ENCODE results near the gene MR1.
"Not testable (repeated sequence)": the region's sequence is repeated elsewhere in the genome, so short reads cannot be mapped to it uniquely, and the experiment has no call there.

The MR1 gene

GRCh38 chr1:181018901-181019681, 14.7 kb upstream of the MR1 start:
- Mint-ChIP-seq H3K36me3 (ENCODE audit: low read depth) (peaks cover 38% of the 10 kb centered on the region), H3K4me3 (peak overlapping the region; percentile 53), H3K27ac (peak overlapping the region; percentile 75), H3K9me3 (no peaks in the 10 kb centered on the region), H3K27me3 (no peaks in the 10 kb centered on the region), H3K4me1 (ENCODE audit: low read depth) (peaks cover 41% of the 10 kb centered on the region)
- no peak for DNase-seq

GRCh38 chr1:181021159-181021558, 12.6 kb upstream of the MR1 start:
- Mint-ChIP-seq H3K4me1 (ENCODE audit: low read depth) (peaks cover 41% of the 10 kb centered on the region), H3K36me3 (ENCODE audit: low read depth) (peaks cover 38% of the 10 kb centered on the region)

GRCh38 chr1:181021811-181022434, 11.9 kb upstream of the MR1 start:
- Mint-ChIP-seq H3K4me1 (ENCODE audit: low read depth) (peaks cover 41% of the 10 kb centered on the region), H3K9me3 (no peaks in the 10 kb centered on the region), H3K36me3 (ENCODE audit: low read depth) (peaks cover 38% of the 10 kb centered on the region), H3K27me3 (no peaks in the 10 kb centered on the region), H3K27ac (peak overlapping the region; percentile 97), H3K4me3 (peak overlapping the region; percentile 95)
- DNase-seq, result peak; percentile 78

More at GRCh38 chr1:181021159-181021558, 12.6 kb upstream of the MR1 start:
- no peak for DNase-seq
- Mint-ChIP-seq H3K27ac (peak overlapping the region; percentile 97), H3K27me3 (no peaks in the 10 kb centered on the region), H3K4me3 (peak overlapping the region; percentile 95), H3K9me3 (no peaks in the 10 kb centered on the region)

- no peak for DNase-seq
- H3K9me3 Mint-ChIP-seq, result no peaks in the 10 kb centered on the region
- peaks cover 33% of the 10 kb centered on the region for H3K4me1 Mint-ChIP-seq (ENCODE audit: low read depth)
- no peaks in the 10 kb centered on the region for H3K27me3 Mint-ChIP-seq
- H3K4me3 Mint-ChIP-seq, result peak overlapping the region; percentile 95
- H3K27ac Mint-ChIP-seq, result peak overlapping the region; percentile 97
- H3K36me3 Mint-ChIP-seq (ENCODE audit: low read depth), result peaks cover 29% of the 10 kb centered on the region
These were observed 10.3 kb upstream of the MR1 start for GRCh38 chr1:181023265-181024057.

- H3K27ac Mint-ChIP-seq, result no peak overlapping the region
- H3K27me3 Mint-ChIP-seq, result no peaks in the 10 kb centered on the region
- DNase-seq, result no peak
- no peaks in the 10 kb centered on the region for H3K9me3 Mint-ChIP-seq
- H3K4me1 Mint-ChIP-seq (ENCODE audit: low read depth), result peaks cover 14% of the 10 kb centered on the region
- H3K4me3 Mint-ChIP-seq, result no peak overlapping the region
- H3K36me3 Mint-ChIP-seq (ENCODE audit: low read depth), result no peaks in the 10 kb centered on the region
These were observed 5.6 kb upstream of the MR1 start for GRCh38 chr1:181028196-181028595.

- DNase-seq, result no peak
- H3K4me3 Mint-ChIP-seq, result no peak overlapping the region
- peaks cover 15% of the 10 kb centered on the region for H3K4me1 Mint-ChIP-seq (ENCODE audit: low read depth)
- H3K27ac Mint-ChIP-seq, result no peak overlapping the region
- no peaks in the 10 kb centered on the region for H3K9me3 Mint-ChIP-seq
- H3K27me3 Mint-ChIP-seq, result no peaks in the 10 kb centered on the region
- no peaks in the 10 kb centered on the region for H3K36me3 Mint-ChIP-seq (ENCODE audit: low read depth)
These were observed 5.2 kb upstream of the MR1 start for GRCh38 chr1:181028615-181029014.

GRCh38 chr1:181032535-181032934, 1.2 kb upstream of the MR1 start:
- H3K36me3 Mint-ChIP-seq (ENCODE audit: low read depth), result peaks cover 9% of the 10 kb centered on the region
- DNase-seq, result no peak
- no peak overlapping the region for H3K4me3 Mint-ChIP-seq
- H3K9me3 Mint-ChIP-seq, result no peaks in the 10 kb centered on the region
- H3K4me1 Mint-ChIP-seq (ENCODE audit: low read depth), result peaks cover 45% of the 10 kb centered on the region
- no peaks in the 10 kb centered on the region for H3K27me3 Mint-ChIP-seq
- peak overlapping the region; percentile 98 for H3K27ac Mint-ChIP-seq

GRCh38 chr1:181033128-181033798, 520 bp upstream of the MR1 start:
- Mint-ChIP-seq H3K27me3 (no peaks in the 10 kb centered on the region), H3K4me1 (ENCODE audit: low read depth) (peaks cover 52% of the 10 kb centered on the region), H3K9me3 (no peaks in the 10 kb centered on the region), H3K27ac (peak overlapping the region; percentile 98), H3K4me3 (peak overlapping the region; percentile 91), H3K36me3 (ENCODE audit: low read depth) (peaks cover 11% of the 10 kb centered on the region)
- DNase-seq, result peak; percentile 66

GRCh38 chr1:181035210-181035609, 1.4 kb downstream of the MR1 start:
- H3K9me3 Mint-ChIP-seq, DNase-seq, H3K27ac Mint-ChIP-seq, H3K27me3 Mint-ChIP-seq: not testable (repeated sequence)
- peaks cover 22% of the 10 kb centered on the region for H3K36me3 Mint-ChIP-seq (ENCODE audit: low read depth)
- peaks cover 66% of the 10 kb centered on the region for H3K4me1 Mint-ChIP-seq (ENCODE audit: low read depth)
- peak overlapping the region; percentile 91 for H3K4me3 Mint-ChIP-seq

GRCh38 chr1:181036107-181036836, 2.5 kb downstream of the MR1 start:
- peak overlapping the region; percentile 85 for H3K27ac Mint-ChIP-seq
- H3K4me1 Mint-ChIP-seq (ENCODE audit: low read depth), result peaks cover 73% of the 10 kb centered on the region
- H3K27me3 Mint-ChIP-seq, result no peaks in the 10 kb centered on the region
- H3K36me3 Mint-ChIP-seq (ENCODE audit: low read depth), result peaks cover 29% of the 10 kb centered on the region
- no peak for DNase-seq
- no peaks in the 10 kb centered on the region for H3K9me3 Mint-ChIP-seq
- peak overlapping the region; percentile 91 for H3K4me3 Mint-ChIP-seq

- DNase-seq, result no peak
- Mint-ChIP-seq H3K27ac (peak overlapping the region; percentile 85), H3K9me3 (no peaks in the 10 kb centered on the region), H3K36me3 (ENCODE audit: low read depth) (peaks cover 33% of the 10 kb centered on the region), H3K27me3 (no peaks in the 10 kb centered on the region), H3K4me1 (ENCODE audit: low read depth) (peaks cover 77% of the 10 kb centered on the region), H3K4me3 (no peak overlapping the region)
These were observed 3.6 kb downstream of the MR1 start for GRCh38 chr1:181037386-181037785.

- Mint-ChIP-seq H3K27ac (peak overlapping the region; percentile 61), H3K36me3 (ENCODE audit: low read depth) (peaks cover 36% of the 10 kb centered on the region), H3K9me3 (no peaks in the 10 kb centered on the region), H3K27me3 (no peaks in the 10 kb centered on the region), H3K4me1 (ENCODE audit: low read depth) (peaks cover 76% of the 10 kb centered on the region), H3K4me3 (no peak overlapping the region)
- DNase-seq, result peak; percentile 65
These were observed 4.7 kb downstream of the MR1 start for GRCh38 chr1:181038399-181038873.

- Mint-ChIP-seq H3K4me1 (ENCODE audit: low read depth) (peaks cover 80% of the 10 kb centered on the region), H3K36me3 (ENCODE audit: low read depth) (peaks cover 36% of the 10 kb centered on the region), H3K4me3 (no peak overlapping the region), H3K27ac (peak overlapping the region; percentile 50), H3K27me3 (no peaks in the 10 kb centered on the region), H3K9me3 (no peaks in the 10 kb centered on the region)
- no peak for DNase-seq
These were observed 6.6 kb downstream of the MR1 start for GRCh38 chr1:181040284-181040865.

All from activated T-cell treated with anti-CD3 and anti-CD28 coated beads, Interleukin-2, amount 50 U/mL, for 24 hours (primary cell).